GM18867 (cell line): ENCODE results near the gene PSMD4.
"Not testable (repeated sequence)": the region's sequence is repeated elsewhere in the genome, so short reads cannot be mapped to it uniquely, and the experiment has no call there.

Experiments used
- ATAC-seq: cut with Tn5 transposase; IDR thresholded peaks from one replicate; pipeline ENCODE4 v1.9.1; 2021; ENCODE audit warnings: mild to moderate bottlenecking, moderate library complexity; ENCODE audit not compliant: unreplicated experiment

Gene PSMD4

GRCh38 chr1:151267760-151268159 is 13.2 kb downstream of the PSMD4 start:
- ATAC-seq = no peak

- no peak for ATAC-seq
Observed at GRCh38 chr1:151273924-151274466, 19.5 kb downstream of the PSMD4 start.

GRCh38 chr1:151275341-151275740 is 20.8 kb downstream of the PSMD4 start:
- not testable (repeated sequence) for ATAC-seq

GRCh38 chr1:151277249-151277648 is 22.7 kb downstream of the PSMD4 start:
- no peak for ATAC-seq

GRCh38 chr1:151281225-151281968 is 26.9 kb downstream of the PSMD4 start:
- ATAC-seq = peak; percentile 38

- ATAC-seq = peak; percentile 84
Observed at GRCh38 chr1:151281969-151282882, 27.7 kb downstream of the PSMD4 start, which contains the start of gene ZNF687. ZNF687 (plus strand) TSS chr1:151282299; CDS start chr1:151286292, 3,993 bp downstream.

GRCh38 chr1:151282883-151283725 is 28.6 kb downstream of the PSMD4 start:
- ATAC-seq = peak; percentile 2

- no peak for ATAC-seq
Observed at GRCh38 chr1:151284013-151284577, 29.6 kb downstream of the PSMD4 start.

GRCh38 chr1:151286619-151287340 is 32.2 kb downstream of the PSMD4 start:
- no peak for ATAC-seq

GRCh38 chr1:151287341-151287699 is 32.8 kb downstream of the PSMD4 start:
- no peak for ATAC-seq

GRCh38 chr1:151287767-151288500 is 33.4 kb downstream of the PSMD4 start:
- ATAC-seq = no peak

GRCh38 chr1:151288502-151288901 is 34.0 kb downstream of the PSMD4 start:
- no peak for ATAC-seq

GRCh38 chr1:151289080-151289935 is 34.8 kb downstream of the PSMD4 start:
- no peak for ATAC-seq

GRCh38 chr1:151289991-151290708 is 35.6 kb downstream of the PSMD4 start:
- ATAC-seq = no peak

- no peak for ATAC-seq
Observed at GRCh38 chr1:151290709-151291303, 36.3 kb downstream of the PSMD4 start.

GRCh38 chr1:151292207-151293030 is 37.9 kb downstream of the PSMD4 start:
- ATAC-seq = no peak
